Transverse colon (tissue), 4 donors: Measurements from ENCODE around the gene CDC14B. TPM values are rescaled to one million over a fixed set of nuclear protein-coding genes. Genes with fewer than 3 reads are reported as not detected.

Source experiments
- DNase-seq: peaks from one replicate; pipeline ENCODE4 v3.0.0-alpha.2; 2019
- H3K27ac ChIP-seq, 4 donors: fragments of 200-600 bp; sonication (generic); 2 replicates each; pipeline ENCODE4 v1.5.1; 2016 to 2018; ENCODE audit warnings: inconsistent platforms in 4 of 4
- H3K27me3 ChIP-seq: fragments of 200-600 bp; sonication (generic); 2 replicates; pipeline ENCODE4 v1.5.1; 2017; ENCODE audit warnings: inconsistent platforms
- H3K36me3 ChIP-seq, 4 donors: fragments of 200-600 bp; sonication (generic); 2 replicates each; pipeline ENCODE4 v1.5.1; 2017 to 2019; ENCODE audit warnings: inconsistent platforms in 4 of 4
- H3K4me1 ChIP-seq, 4 donors: fragments of 200-600 bp; sonication (generic); 2 replicates each; pipeline ENCODE4 v1.5.1; 2017 to 2020; ENCODE audit warnings: inconsistent platforms in 4 of 4
- H3K4me3 ChIP-seq, 4 donors: fragments of 200-600 bp; sonication (generic); 1 replicate in 1 of 4; 2 replicates in 3 of 4; pipeline versions ENCODE4 v1.5.1 to v1.6.1; 2017 to 2019; ENCODE audit warnings: inconsistent platforms in 4 of 4
- H3K9me3 ChIP-seq, 2 donors: fragments of 200-600 bp; sonication (generic); 2 replicates each; pipeline ENCODE4 v1.5.1; 2017 to 2019; ENCODE audit warnings: inconsistent platforms in 2 of 2
- EP300 ChIP-seq: sonication (generic); formaldehyde crosslinking; IDR thresholded peaks from one replicate; pipeline ENCODE4 v1.6.1; 2017; ENCODE audit warnings: antibody characterized with exemption, low read depth
- POLR2A ChIP-seq: fragments of 450-650 bp; IDR thresholded peaks from one replicate; pipeline ENCODE4 v1.6.1; 2016; ENCODE audit warnings: antibody characterized with exemption, mild to moderate bottlenecking, moderate library complexity
- POLR2AphosphoS5 ChIP-seq, 3 donors: sonication (generic); formaldehyde crosslinking; IDR thresholded peaks; one replicate each; pipeline ENCODE4 v1.6.1; 2016; ENCODE audit warnings: antibody characterized with exemption in 3 of 3
- WGBS, 2 donors: methylation state at CpG; one replicate each; pipeline ENCODE4 v1.1.5; 2018; ENCODE audit warnings: low coverage in 1 of 2; 5-methylcytosine and 5-hydroxymethylcytosine counted together
- in situ Hi-C, 4 donors: fragments of 200-750 bp; cut with MboI; loops; one replicate each; pipeline versions ENCODE4 v1.15.0 to v1.15.1; 2017; ENCODE audit warnings: low sequenced_read_pairs in 3 of 4, low pct_ligation_motif_present in 1 of 4, low pct_unique_long_range_greater_than_20kb in 1 of 4
- intact Hi-C: fragments of 100-400 bp; cut with DNase I; formaldehyde crosslinking; loops from one replicate; pipeline ENCODE4 v1.15.1; 2023; ENCODE audit warnings: low total_unique reads
- total RNA-seq, 4 donors: library from RNA; depleted of rRNA; stranded (reverse); fragments of >200 nt; gene quantifications; one replicate each; pipeline ENCODE4 v1.1.0, GENCODE V29; 2016
- TF ChIP-seq, protein P1 (sequence below), 5 experiments: fragments of 200-600 bp in 3 of 5; fragments of 450-650 bp in 2 of 5; sonication (generic) in 3 of 5; IDR thresholded peaks; 1 replicate in 2 of 5; 2 replicates in 3 of 5; pipeline ENCODE4 v1.5.1; 2016 to 2017; ENCODE audit warnings: antibody characterized with exemption in 5 of 5, inconsistent platforms in 3 of 5, mild to moderate bottlenecking in 2 of 5, moderate library complexity in 1 of 5

Gene CDC14B
- total RNA-seq, 4 donors from 2014 or later: 18.0 to 22.3 (median 20.9) TPM

DNA sequence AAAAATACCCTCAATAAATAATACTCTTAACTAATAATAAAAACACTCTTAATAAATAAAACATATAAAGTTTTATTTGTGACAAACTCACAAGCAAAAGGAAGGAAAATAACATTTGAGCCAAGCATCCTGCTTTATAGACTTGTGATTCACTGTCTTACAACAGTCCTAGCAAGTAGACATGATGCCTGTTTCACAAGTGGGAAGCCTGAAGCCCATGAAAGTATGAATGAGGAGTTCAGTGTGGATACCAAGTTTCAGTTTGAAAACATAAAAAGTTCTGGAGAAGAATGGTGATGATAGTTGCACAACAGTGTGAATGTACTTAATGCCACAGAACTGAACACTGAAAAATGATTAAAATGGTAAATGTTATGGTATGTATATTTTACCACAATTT lies 158.8 kb downstream of the CDC14B start:
- Histone ChIP-seq H3K4me3 (no peak overlapping the region), H3K27me3 (no peaks in the 10 kb centered on the region), H3K36me3 (no peaks in the 10 kb centered on the region), H3K27ac (no peak overlapping the region), H3K4me1 (no peaks in the 10 kb centered on the region), H3K9me3 (no peaks in the 10 kb centered on the region)
- intact Hi-C loops: no loop called here
- TF ChIP-seq EP300 (no peak), POLR2AphosphoS5 (IDR thresholded peaks at IDR 0.05) (no peak), POLR2A (no peak)
- TF ChIP-seq, protein P1, sequence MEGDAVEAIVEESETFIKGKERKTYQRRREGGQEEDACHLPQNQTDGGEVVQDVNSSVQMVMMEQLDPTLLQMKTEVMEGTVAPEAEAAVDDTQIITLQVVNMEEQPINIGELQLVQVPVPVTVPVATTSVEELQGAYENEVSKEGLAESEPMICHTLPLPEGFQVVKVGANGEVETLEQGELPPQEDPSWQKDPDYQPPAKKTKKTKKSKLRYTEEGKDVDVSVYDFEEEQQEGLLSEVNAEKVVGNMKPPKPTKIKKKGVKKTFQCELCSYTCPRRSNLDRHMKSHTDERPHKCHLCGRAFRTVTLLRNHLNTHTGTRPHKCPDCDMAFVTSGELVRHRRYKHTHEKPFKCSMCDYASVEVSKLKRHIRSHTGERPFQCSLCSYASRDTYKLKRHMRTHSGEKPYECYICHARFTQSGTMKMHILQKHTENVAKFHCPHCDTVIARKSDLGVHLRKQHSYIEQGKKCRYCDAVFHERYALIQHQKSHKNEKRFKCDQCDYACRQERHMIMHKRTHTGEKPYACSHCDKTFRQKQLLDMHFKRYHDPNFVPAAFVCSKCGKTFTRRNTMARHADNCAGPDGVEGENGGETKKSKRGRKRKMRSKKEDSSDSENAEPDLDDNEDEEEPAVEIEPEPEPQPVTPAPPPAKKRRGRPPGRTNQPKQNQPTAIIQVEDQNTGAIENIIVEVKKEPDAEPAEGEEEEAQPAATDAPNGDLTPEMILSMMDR (IDR thresholded peaks at IDR 0.05): no peak
- DNase-seq: no peak
- in situ Hi-C loops: no loop called here

GRCh38 chr9:96460470-96460869 lies 159.2 kb downstream of the CDC14B start:
- H3K27me3 ChIP-seq: no peaks in the 10 kb centered on the region
- DNase-seq: no peak
- H3K4me1 ChIP-seq: no peaks in the 10 kb centered on the region
- intact Hi-C loops: no loop called here
- WGBS, 2 donors: 91 to 95% methylated on average over 5 of the region's 5 CpGs
- no peaks in the 10 kb centered on the region for H3K36me3 ChIP-seq
- no peak overlapping the region for H3K27ac ChIP-seq
- no peaks in the 10 kb centered on the region for H3K9me3 ChIP-seq
- in situ Hi-C loops: no loop called here
- H3K4me3 ChIP-seq: no peak overlapping the region
- TF ChIP-seq EP300 (no peak), POLR2A (no peak)

DNA sequence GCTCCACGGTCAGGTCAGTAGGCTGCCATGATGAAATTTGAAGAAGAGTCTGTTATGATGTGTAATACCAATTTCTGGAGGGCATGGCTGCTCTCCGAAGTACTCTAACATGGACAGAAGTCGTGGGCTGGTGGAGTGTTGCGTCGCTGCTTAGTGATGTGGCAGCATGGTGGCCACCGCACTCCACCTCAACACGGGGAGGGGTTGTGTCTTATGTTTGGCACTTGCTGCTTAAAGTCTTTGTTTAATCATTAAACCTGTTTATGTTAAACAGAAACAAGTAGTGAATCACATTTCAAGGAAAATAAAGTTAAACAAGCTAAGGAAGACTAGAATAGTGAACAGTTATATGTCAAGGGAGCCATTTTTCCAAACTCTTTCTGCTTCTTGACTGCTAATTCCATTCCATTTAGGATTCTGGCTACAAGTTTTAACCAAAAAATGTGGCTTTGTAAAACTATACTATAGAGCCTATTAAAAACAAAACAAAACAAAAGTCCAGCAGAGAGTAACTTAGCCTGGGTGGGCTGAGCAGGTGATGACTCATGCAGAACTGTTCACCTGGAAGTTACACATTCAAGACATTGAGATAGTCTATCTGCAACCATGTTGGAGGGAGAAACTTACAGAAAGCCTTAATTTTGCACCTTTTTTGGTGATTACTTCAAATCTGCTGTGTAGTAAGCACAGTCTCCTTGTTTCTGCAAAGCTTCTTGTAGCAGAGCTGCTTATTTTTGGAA lies 160.2 kb downstream of the CDC14B start:
- H3K4me3 ChIP-seq: no peak overlapping the region
- in situ Hi-C loops (no loop called here), intact Hi-C loops (loop anchor here (10.0 kb wide), 2 partner anchors 155 to 195 kb away; partner anchors contain the start of genes CDC14B and PRXL2C)
- no peaks in the 10 kb centered on the region for H3K36me3 ChIP-seq
- 89 to 98% methylated on average over 4 to 7 of the region's 7 CpGs for WGBS, 2 donors
- H3K27ac ChIP-seq: no peak overlapping the region
- no peak for DNase-seq
- H3K27me3 ChIP-seq: no peaks in the 10 kb centered on the region
- TF ChIP-seq, protein P1 (IDR thresholded peaks at IDR 0.05): no peak
- no peak for TF ChIP-seq POLR2A
- no peak for TF ChIP-seq EP300
- no peak for TF ChIP-seq POLR2AphosphoS5 (IDR thresholded peaks at IDR 0.05)
- no peaks in the 10 kb centered on the region for H3K4me1 ChIP-seq
- no peaks in the 10 kb centered on the region for H3K9me3 ChIP-seq

GRCh38 chr9:96458226-96458625 lies 161.4 kb downstream of the CDC14B start:
- no peak for DNase-seq
- H3K36me3 ChIP-seq: no peaks in the 10 kb centered on the region
- no peak overlapping the region for H3K27ac ChIP-seq
- no peak overlapping the region for H3K4me3 ChIP-seq
- intact Hi-C loops (loop anchor here (10.0 kb wide), 2 partner anchors 157 to 197 kb away; partner anchors contain the start of genes CDC14B and PRXL2C), in situ Hi-C loops (no loop called here)
- no peaks in the 10 kb centered on the region for H3K27me3 ChIP-seq
- H3K4me1 ChIP-seq: no peaks in the 10 kb centered on the region
- H3K9me3 ChIP-seq: no peaks in the 10 kb centered on the region
- 91 to 94% methylated on average over 3 to 8 of the region's 8 CpGs for WGBS, 2 donors
- TF ChIP-seq EP300 (no peak), POLR2AphosphoS5 (IDR thresholded peaks at IDR 0.05) (no peak), POLR2A (no peak)
- TF ChIP-seq, protein P1 (IDR thresholded peaks at IDR 0.05): no peak
